Measurements from ENCODE around the gene FOSL2. TPM values are rescaled to one million over a fixed set of nuclear protein-coding genes. Genes with fewer than 3 reads are reported as not detected.

The FOSL2 gene
- total RNA-seq, 1 donor from 2014 or later: 50.2 TPM

- intact Hi-C loops (cut with micrococcal nuclease): no loop called here
- no peak for TF ChIP-seq CTCF (IDR thresholded peaks at IDR 0.05; ENCODE audit: borderline replicate concordance)
- Histone ChIP-seq H3K27ac (replicated peaks) (no peak overlapping the region), H3K4me1 (peaks cover 5% of the 10 kb centered on the region), H3K36me3 (no peaks in the 10 kb centered on the region), H3K27me3 (ENCODE audit: low read depth) (no peaks in the 10 kb centered on the region), H3K4me3 (no peak overlapping the region), H3K9me3 (replicated peaks) (peaks cover 12% of the 10 kb centered on the region)
- DNase-seq: no peak
Observed at GRCh38 chr2:28433935-28434599, 41.4 kb downstream of the FOSL2 start.

DNA sequence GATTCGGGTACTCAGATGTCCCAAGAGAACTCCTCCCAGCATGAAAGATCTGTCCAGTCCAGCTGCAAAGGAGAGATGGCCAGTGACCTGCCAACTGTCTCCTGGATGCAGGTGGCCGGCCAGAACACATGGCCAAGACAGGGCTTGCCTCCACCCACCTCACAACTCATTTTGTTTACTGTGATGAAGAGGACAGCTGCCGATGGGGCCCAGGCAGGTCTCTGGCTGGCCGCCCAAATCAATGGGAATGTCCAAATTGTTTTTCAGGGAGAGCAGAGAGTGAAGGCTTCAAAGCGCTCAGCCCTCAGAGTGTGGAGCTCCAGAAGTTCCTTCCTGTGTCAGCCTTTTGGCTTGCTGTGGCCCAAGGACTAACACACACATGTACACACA lies 41.9 kb downstream of the FOSL2 start:
- Histone ChIP-seq H3K4me1 (peaks cover 5% of the 10 kb centered on the region), H3K9me3 (replicated peaks) (peaks cover 12% of the 10 kb centered on the region), H3K27me3 (ENCODE audit: low read depth) (no peaks in the 10 kb centered on the region), H3K4me3 (no peak overlapping the region), H3K36me3 (no peaks in the 10 kb centered on the region), H3K27ac (replicated peaks) (no peak overlapping the region)
- intact Hi-C loops (cut with micrococcal nuclease): no loop called here
- DNase-seq: no peak
- no peak for TF ChIP-seq CTCF (IDR thresholded peaks at IDR 0.05; ENCODE audit: borderline replicate concordance)

DNA sequence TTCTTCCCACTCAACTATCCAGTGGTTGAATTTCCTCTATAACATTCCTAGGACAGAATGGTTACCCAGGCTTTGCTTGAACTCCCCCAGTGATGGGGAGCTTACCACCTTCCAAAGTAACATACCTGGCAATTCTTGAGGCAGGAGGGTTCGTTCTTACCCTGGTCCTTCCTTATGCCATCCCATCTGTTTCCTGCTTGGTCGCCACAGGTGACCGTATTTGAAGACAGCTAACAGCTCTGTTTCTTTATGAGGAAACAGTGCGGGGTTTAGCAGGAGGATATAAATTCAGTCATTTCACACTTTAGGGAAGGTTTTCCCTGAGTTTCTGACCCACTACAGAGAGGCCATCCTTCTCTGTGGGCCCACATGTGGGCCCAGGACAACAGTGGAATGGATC lies 42.6 kb downstream of the FOSL2 start:
- Histone ChIP-seq H3K27ac (replicated peaks) (no peak overlapping the region), H3K36me3 (no peaks in the 10 kb centered on the region), H3K4me3 (no peak overlapping the region), H3K27me3 (ENCODE audit: low read depth) (no peaks in the 10 kb centered on the region), H3K4me1 (peaks cover 5% of the 10 kb centered on the region), H3K9me3 (replicated peaks) (peaks cover 12% of the 10 kb centered on the region)
- TF ChIP-seq CTCF (IDR thresholded peaks at IDR 0.05; ENCODE audit: borderline replicate concordance): no peak
- intact Hi-C loops (cut with micrococcal nuclease): no loop called here
- DNase-seq: no peak

- Histone ChIP-seq H3K4me3 (no peak overlapping the region), H3K4me1 (peaks cover 5% of the 10 kb centered on the region), H3K27ac (replicated peaks) (no peak overlapping the region), H3K27me3 (ENCODE audit: low read depth) (no peaks in the 10 kb centered on the region), H3K9me3 (replicated peaks) (peaks cover 12% of the 10 kb centered on the region), H3K36me3 (no peaks in the 10 kb centered on the region)
- no peak for TF ChIP-seq CTCF (IDR thresholded peaks at IDR 0.05; ENCODE audit: borderline replicate concordance)
- DNase-seq: no peak
- intact Hi-C loops (cut with micrococcal nuclease): no loop called here
Observed at GRCh38 chr2:28435814-28436351, 43.2 kb downstream of the FOSL2 start.

DNA sequence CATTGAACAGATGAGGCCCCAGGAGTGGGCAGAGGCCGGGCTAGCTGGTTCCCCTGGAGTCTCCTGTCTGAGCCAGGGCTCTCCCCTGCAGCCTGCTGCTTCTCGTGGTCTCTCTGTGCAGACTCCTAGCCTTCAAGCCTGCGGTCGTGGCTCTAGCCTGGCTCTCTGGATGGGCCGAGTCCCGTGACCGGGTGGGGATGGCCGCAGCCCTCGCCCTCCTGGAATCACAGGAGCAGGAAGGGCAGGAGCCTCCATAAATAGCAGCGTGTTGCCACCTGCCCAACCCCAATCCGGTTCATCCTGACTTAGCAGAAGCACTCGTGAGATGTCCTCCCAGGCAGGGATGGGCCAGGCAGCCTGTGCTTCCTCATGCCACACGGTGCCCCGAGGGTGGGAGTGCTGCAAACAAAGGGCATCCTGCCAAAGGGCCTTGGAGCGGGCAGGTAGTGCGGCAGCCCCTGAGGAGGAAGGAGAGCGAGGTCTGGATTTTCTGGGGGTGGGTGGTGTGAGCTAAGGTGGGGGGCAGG lies 43.9 kb downstream of the FOSL2 start:
- DNase-seq: no peak
- Histone ChIP-seq H3K36me3 (no peaks in the 10 kb centered on the region), H3K27me3 (ENCODE audit: low read depth) (no peaks in the 10 kb centered on the region), H3K27ac (replicated peaks) (no peak overlapping the region), H3K4me3 (no peak overlapping the region), H3K4me1 (peaks cover 5% of the 10 kb centered on the region), H3K9me3 (replicated peaks) (peaks cover 12% of the 10 kb centered on the region)
- intact Hi-C loops (cut with micrococcal nuclease): no loop called here
- TF ChIP-seq CTCF (IDR thresholded peaks at IDR 0.05; ENCODE audit: borderline replicate concordance): no peak

Measured in left ventricle myocardium inferior (tissue), 1 donor.